HCT116 (cell line): ENCODE measurements around the gene CAMKK2.

Experiments
- CEBPB ChIP-seq: IDR thresholded peaks from 2 replicates; pipeline ENCODE4 v1.6.1; 2012; ENCODE audit warnings: low read depth
- ELF1 ChIP-seq: IDR thresholded peaks from 2 replicates; pipeline ENCODE4 v1.6.1; 2012; ENCODE audit warnings: low read depth, borderline replicate concordance
- POLR2A ChIP-seq: IDR thresholded peaks from 2 replicates; pipeline ENCODE4 v1.7.0; 2011; ENCODE audit warnings: borderline replicate concordance; ENCODE audit not compliant: insufficient read depth, insufficient read length; ENCODE audit errors: extremely low read depth
- TCF7L2 ChIP-seq: IDR thresholded peaks from 2 replicates; pipeline ENCODE4 v1.7.0; 2011; ENCODE audit warnings: borderline replicate concordance, inconsistent platforms; ENCODE audit not compliant: insufficient read depth, insufficient read length; ENCODE audit errors: extremely low read depth
- TF ChIP-seq, protein P1 (sequence below): IDR thresholded peaks from 2 replicates; pipeline ENCODE4 v1.6.1; 2012
- TF ChIP-seq, protein P2 (sequence below): IDR thresholded peaks from 2 replicates; pipeline ENCODE4 v1.6.1; 2012; ENCODE audit warnings: low read depth
- TF ChIP-seq, protein P3 (sequence below), 3 experiments: fragments of 200-600 bp in 1 of 3; sonication (generic) in 1 of 3; IDR thresholded peaks in 2 of 3; conservative IDR thresholded peaks in 1 of 3; 2 replicates each; pipeline ENCODE4 v1.5.1; 2012 to 2017; ENCODE audit warnings: low read depth in 2 of 3, low read length in 2 of 3, antibody characterized with exemption in 1 of 3, borderline replicate concordance in 1 of 3, control low read depth in 1 of 3, mild to moderate bottlenecking in 1 of 3, mixed read lengths in 1 of 3, mixed run types in 1 of 3, moderate library complexity in 1 of 3; ENCODE audit not compliant: insufficient read depth in 1 of 3

DNA sequence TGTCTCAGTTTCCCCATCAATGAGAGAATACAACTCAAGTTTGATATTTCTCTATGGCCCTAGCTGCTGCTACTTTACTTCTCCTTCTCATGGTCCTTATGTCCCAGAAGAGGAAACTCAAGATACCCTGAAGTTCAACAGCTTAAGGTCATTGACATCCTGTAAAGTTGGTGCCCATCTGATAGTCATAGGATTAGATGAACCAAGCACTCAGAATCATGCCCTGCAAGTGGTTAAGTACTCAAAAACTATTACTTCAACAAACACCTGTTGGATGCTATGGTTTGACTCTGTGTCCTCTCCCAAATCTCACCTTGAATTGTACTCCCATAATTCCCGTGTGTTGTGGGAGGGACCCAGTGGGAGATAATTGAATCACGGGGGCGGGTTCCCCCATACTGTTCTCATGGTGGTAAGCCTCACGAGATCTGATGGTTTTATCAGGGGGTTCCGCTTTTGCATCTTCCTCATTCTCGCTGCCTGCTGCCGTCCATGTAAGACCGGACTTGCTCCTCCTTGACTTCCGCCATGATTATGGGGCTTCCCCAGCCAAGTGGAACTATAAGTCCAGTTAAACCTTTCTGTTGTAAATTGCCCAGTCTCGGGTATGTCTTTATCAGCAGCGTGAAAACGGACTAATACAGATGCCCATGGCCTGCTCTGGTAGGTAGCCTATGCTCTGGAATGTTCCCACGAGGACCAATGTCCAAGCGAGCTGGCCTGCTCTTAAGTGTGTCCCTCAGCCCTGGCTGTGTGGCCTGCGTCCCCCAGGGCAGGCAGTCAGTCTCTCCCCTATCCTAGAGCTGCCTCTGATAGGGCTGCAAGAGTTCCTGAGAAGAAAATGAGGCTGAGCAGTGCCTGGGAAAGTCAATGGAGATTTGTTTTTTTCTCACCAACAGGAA lies 18.1 kb downstream of the CAMKK2 start:
- no peak for TF ChIP-seq POLR2A
- no peak for TF ChIP-seq CEBPB
- TF ChIP-seq, protein P1, sequence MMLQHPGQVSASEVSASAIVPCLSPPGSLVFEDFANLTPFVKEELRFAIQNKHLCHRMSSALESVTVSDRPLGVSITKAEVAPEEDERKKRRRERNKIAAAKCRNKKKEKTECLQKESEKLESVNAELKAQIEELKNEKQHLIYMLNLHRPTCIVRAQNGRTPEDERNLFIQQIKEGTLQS: no peak
- TF ChIP-seq TCF7L2: no peak
- TF ChIP-seq, protein P2, sequence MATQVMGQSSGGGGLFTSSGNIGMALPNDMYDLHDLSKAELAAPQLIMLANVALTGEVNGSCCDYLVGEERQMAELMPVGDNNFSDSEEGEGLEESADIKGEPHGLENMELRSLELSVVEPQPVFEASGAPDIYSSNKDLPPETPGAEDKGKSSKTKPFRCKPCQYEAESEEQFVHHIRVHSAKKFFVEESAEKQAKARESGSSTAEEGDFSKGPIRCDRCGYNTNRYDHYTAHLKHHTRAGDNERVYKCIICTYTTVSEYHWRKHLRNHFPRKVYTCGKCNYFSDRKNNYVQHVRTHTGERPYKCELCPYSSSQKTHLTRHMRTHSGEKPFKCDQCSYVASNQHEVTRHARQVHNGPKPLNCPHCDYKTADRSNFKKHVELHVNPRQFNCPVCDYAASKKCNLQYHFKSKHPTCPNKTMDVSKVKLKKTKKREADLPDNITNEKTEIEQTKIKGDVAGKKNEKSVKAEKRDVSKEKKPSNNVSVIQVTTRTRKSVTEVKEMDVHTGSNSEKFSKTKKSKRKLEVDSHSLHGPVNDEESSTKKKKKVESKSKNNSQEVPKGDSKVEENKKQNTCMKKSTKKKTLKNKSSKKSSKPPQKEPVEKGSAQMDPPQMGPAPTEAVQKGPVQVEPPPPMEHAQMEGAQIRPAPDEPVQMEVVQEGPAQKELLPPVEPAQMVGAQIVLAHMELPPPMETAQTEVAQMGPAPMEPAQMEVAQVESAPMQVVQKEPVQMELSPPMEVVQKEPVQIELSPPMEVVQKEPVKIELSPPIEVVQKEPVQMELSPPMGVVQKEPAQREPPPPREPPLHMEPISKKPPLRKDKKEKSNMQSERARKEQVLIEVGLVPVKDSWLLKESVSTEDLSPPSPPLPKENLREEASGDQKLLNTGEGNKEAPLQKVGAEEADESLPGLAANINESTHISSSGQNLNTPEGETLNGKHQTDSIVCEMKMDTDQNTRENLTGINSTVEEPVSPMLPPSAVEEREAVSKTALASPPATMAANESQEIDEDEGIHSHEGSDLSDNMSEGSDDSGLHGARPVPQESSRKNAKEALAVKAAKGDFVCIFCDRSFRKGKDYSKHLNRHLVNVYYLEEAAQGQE: no peak
- TF ChIP-seq, protein P3, sequence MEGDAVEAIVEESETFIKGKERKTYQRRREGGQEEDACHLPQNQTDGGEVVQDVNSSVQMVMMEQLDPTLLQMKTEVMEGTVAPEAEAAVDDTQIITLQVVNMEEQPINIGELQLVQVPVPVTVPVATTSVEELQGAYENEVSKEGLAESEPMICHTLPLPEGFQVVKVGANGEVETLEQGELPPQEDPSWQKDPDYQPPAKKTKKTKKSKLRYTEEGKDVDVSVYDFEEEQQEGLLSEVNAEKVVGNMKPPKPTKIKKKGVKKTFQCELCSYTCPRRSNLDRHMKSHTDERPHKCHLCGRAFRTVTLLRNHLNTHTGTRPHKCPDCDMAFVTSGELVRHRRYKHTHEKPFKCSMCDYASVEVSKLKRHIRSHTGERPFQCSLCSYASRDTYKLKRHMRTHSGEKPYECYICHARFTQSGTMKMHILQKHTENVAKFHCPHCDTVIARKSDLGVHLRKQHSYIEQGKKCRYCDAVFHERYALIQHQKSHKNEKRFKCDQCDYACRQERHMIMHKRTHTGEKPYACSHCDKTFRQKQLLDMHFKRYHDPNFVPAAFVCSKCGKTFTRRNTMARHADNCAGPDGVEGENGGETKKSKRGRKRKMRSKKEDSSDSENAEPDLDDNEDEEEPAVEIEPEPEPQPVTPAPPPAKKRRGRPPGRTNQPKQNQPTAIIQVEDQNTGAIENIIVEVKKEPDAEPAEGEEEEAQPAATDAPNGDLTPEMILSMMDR (IDR thresholded peaks at IDR 0.05 in 2 of 3, conservative IDR thresholded peaks at IDR 0.05 in 1 of 3; ENCODE audit: borderline replicate concordance in 1 of 3, insufficient read depth in 1 of 3, low read depth in 2 of 3, low read length in 2 of 3): no peak
- TF ChIP-seq ELF1: no peak
